A549 (cell line): ENCODE results near the gene ARL3. TPM values are rescaled to one million over a fixed set of nuclear protein-coding genes. Genes with fewer than 3 reads are reported as not detected.

Experiments
- ATAC-seq, 2 experiments: fragments of 200-7000 bp in 1 of 2; fragments of >200 bp in 1 of 2; cut with Nextera tagmentation in 1 of 2; cut with Tn5 transposase in 1 of 2; 3 replicates each; pipeline versions ENCODE4 v1.8.0 to v1.9.1; 2018 to 2020; ENCODE audit warnings: mild to moderate bottlenecking in 1 of 2, moderate library complexity in 1 of 2
- CTCF ChIA-PET: fragments of 300-600 bp; sonication (Branson Sonifier 250); formaldehyde crosslinking; extraction: SDS; loops from one replicate; lab custom pipeline; 2021; ENCODE audit warnings: antibody characterized with exemption, inconsistent platforms; lab: Yijun Ruan, JAX
- POLR2A ChIA-PET: fragments of 350-600 bp; formaldehyde crosslinking; extraction: SDS; loops from one replicate; lab custom pipeline; 2021; ENCODE audit warnings: antibody characterized with exemption, inconsistent platforms; lab: Yijun Ruan, JAX
- DNase-seq, 2 experiments: peaks; one replicate each; pipeline versions ENCODE4 v3.0.0 to v3.0.0-alpha.2; 2011 to 2016; ENCODE audit warnings: low read depth in 1 of 2, low spot score in 1 of 2
- FAIRE-seq: peaks from 2 replicates; lab custom pipeline; 2011; peaks lifted over from hg19 to GRCh38; lab: Jason Lieb, UNC
- H3K27ac ChIP-seq, 2 experiments: fragments of >200 bp; sonication (Bioruptor Twin); formaldehyde crosslinking; 3 replicates each; pipeline ENCODE4 v1.5.1; 2016 to 2017
- H3K4me1 ChIP-seq: fragments of >200 bp; sonication (Bioruptor Twin); formaldehyde crosslinking; 3 replicates; pipeline ENCODE4 v1.6.1; 2016
- H3K4me2 ChIP-seq: fragments of >200 bp; sonication (Bioruptor Twin); formaldehyde crosslinking; 3 replicates; pipeline ENCODE4 v1.6.1; 2016
- H3K4me3 ChIP-seq: fragments of >200 bp; sonication (Bioruptor Twin); formaldehyde crosslinking; 3 replicates; pipeline ENCODE4 v1.5.1; 2016
- H3K9me3 ChIP-seq: fragments of >200 bp; sonication (Bioruptor Twin); formaldehyde crosslinking; 3 replicates; pipeline ENCODE4 v1.6.1; 2016
- BHLHE40 ChIP-seq: IDR thresholded peaks from 2 replicates; pipeline ENCODE4 v1.6.1; 2012; ENCODE audit warnings: low read depth, low read length, inconsistent platforms
- CEBPB ChIP-seq, 2 experiments: fragments of >200 bp in 1 of 2; sonication (Bioruptor Twin) in 1 of 2; formaldehyde crosslinking in 1 of 2; IDR thresholded peaks; 2 replicates each; pipeline ENCODE4 v1.6.1; 2012 to 2016
- EHF ChIP-seq: fragments of 250-450 bp; sonication (Bioruptor Pico); IDR thresholded peaks from 2 replicates; pipeline ENCODE4 v1.5.0; 2020; ENCODE audit warnings: mild to moderate bottlenecking
- EP300 ChIP-seq, 2 experiments: fragments of >200 bp; sonication (Bioruptor Twin); formaldehyde crosslinking; IDR thresholded peaks; 2 replicates in 1 of 2; 3 replicates in 1 of 2; pipeline ENCODE4 v1.6.1; 2016 to 2017
- FOXS1 ChIP-seq: fragments of 250-450 bp; sonication (Bioruptor Pico); IDR thresholded peaks from 2 replicates; pipeline ENCODE4 v1.5.0; 2020; ENCODE audit warnings: mild to moderate bottlenecking, moderate library complexity
- HDAC2 ChIP-seq: fragments of 200-600 bp; sonication (generic); IDR thresholded peaks from 2 replicates; pipeline ENCODE4 v1.6.1; 2016
- HOXB5 ChIP-seq: fragments of 250-450 bp; sonication (Bioruptor Pico); IDR thresholded peaks from 2 replicates; pipeline ENCODE4 v1.5.0; 2020; ENCODE audit warnings: mild to moderate bottlenecking, moderate library complexity
- NR3C1 ChIP-seq: fragments of >200 bp; sonication (Bioruptor Twin); formaldehyde crosslinking; IDR thresholded peaks from 3 replicates; pipeline ENCODE4 v1.6.1; 2017
- PHF8 ChIP-seq: fragments of 200-600 bp; sonication (generic); IDR thresholded peaks from 2 replicates; pipeline ENCODE4 v1.6.1; 2016; ENCODE audit warnings: low read depth, mild to moderate bottlenecking, antibody characterized with exemption, moderate library complexity, borderline replicate concordance
- SMC3 ChIP-seq: fragments of >200 bp; sonication (Bioruptor Twin); formaldehyde crosslinking; IDR thresholded peaks from 3 replicates; pipeline ENCODE4 v1.6.1; 2018; ENCODE audit warnings: inconsistent platforms
- WGBS: methylation state at CpG from one replicate; pipeline ENCODE4 v1.1.6; 2017; ENCODE audit errors: missing lambda C conversion rate; 5-methylcytosine and 5-hydroxymethylcytosine counted together
- polyA plus RNA-seq, 4 experiments: library from polyadenylated mRNA; depleted of rRNA in 3 of 4; stranded (reverse); fragments of >200 nt; fragmentation: RNase III in 1 of 4; extraction: RNeasy Plus Mini Kit Qiagen cat#74134 plus additional on column Dnase treatment in 1 of 4; gene quantifications; 2 replicates in 3 of 4; 3 replicates in 1 of 4; pipeline ENCODE4 v1.2.3, GENCODE V29; 2011 to 2017
- TF ChIP-seq, protein P1 (sequence below): fragments of >200 bp; sonication (Bioruptor Twin); formaldehyde crosslinking; IDR thresholded peaks from 2 replicates; pipeline ENCODE4 v1.6.1; 2016
- TF ChIP-seq, protein P2 (sequence below): fragments of 250-450 bp; sonication (Bioruptor Pico); IDR thresholded peaks from 2 replicates; pipeline ENCODE4 v1.5.0; 2020; ENCODE audit warnings: low read depth, mild to moderate bottlenecking, moderate library complexity
- TF ChIP-seq, protein P3 (sequence below): IDR thresholded peaks from 2 replicates; pipeline ENCODE4 v1.6.1; 2012; ENCODE audit warnings: low read depth, borderline replicate concordance
- TF ChIP-seq, protein P4 (sequence below): fragments of 200-600 bp; sonication (generic); IDR thresholded peaks from 2 replicates; pipeline ENCODE4 v1.6.1; 2016; ENCODE audit warnings: antibody characterized with exemption, mild to moderate bottlenecking, moderate library complexity
- TF ChIP-seq, protein P5 (sequence below): fragments of 250-450 bp; sonication (Bioruptor Pico); IDR thresholded peaks from 2 replicates; pipeline ENCODE4 v1.5.0; 2021; ENCODE audit warnings: mild to moderate bottlenecking, moderate library complexity, borderline replicate concordance

The ARL3 gene
- polyA plus RNA-seq, 2 of the 4 experiments (the other 2 are of a cell fraction) = 20.2 to 21.3 TPM

DNA sequence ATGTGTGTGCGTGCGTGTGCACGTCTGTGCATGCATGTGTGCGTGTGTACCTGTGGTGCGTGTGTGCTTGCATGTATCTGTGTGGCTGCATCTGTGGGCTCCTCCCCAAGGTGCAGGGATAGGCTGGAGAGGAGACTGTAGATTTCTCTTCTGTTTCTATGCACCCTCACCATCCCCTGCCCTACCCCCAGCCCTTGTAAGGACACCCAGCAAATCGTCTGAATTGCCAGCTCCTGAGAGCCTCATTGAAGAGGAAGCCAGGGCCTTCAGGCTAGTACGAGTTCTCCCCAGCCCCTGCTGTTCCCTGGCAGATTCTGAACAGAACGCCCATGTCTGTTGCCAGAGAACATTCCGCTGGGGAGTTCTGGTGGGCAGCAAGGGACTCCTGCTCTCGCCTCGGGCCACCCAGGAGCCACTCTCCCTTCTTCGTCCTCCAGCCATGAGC lies 86.9 kb downstream of the ARL3 start:
- H3K4me3 ChIP-seq = no peak overlapping the region
- peak overlapping the region; percentile 59 to 86; a peak in 4 of 6 replicates for H3K27ac ChIP-seq
- peak in 1 of 2 experiments; percentile 9; a peak in 3 of 6 replicates for ATAC-seq
- no peak for FAIRE-seq
- H3K4me1 ChIP-seq = peaks cover 30% of the 10 kb centered on the region
- H3K9me3 ChIP-seq = no peaks in the 10 kb centered on the region
- DNase-seq = no peak
- TF ChIP-seq, protein P1, sequence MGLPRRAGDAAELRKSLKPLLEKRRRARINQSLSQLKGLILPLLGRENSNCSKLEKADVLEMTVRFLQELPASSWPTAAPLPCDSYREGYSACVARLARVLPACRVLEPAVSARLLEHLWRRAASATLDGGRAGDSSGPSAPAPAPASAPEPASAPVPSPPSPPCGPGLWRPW = no peak
- TF ChIP-seq, protein P2, sequence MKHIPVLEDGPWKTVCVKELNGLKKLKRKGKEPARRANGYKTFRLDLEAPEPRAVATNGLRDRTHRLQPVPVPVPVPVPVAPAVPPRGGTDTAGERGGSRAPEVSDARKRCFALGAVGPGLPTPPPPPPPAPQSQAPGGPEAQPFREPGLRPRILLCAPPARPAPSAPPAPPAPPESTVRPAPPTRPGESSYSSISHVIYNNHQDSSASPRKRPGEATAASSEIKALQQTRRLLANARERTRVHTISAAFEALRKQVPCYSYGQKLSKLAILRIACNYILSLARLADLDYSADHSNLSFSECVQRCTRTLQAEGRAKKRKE = no peak
- TF ChIP-seq BHLHE40 = no peak
- TF ChIP-seq, protein P3, sequence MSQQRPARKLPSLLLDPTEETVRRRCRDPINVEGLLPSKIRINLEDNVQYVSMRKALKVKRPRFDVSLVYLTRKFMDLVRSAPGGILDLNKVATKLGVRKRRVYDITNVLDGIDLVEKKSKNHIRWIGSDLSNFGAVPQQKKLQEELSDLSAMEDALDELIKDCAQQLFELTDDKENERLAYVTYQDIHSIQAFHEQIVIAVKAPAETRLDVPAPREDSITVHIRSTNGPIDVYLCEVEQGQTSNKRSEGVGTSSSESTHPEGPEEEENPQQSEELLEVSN = no peak
- TF ChIP-seq SMC3 = no peak
- TF ChIP-seq PHF8 = no peak
- TF ChIP-seq HDAC2 = no peak
- TF ChIP-seq, protein P4, sequence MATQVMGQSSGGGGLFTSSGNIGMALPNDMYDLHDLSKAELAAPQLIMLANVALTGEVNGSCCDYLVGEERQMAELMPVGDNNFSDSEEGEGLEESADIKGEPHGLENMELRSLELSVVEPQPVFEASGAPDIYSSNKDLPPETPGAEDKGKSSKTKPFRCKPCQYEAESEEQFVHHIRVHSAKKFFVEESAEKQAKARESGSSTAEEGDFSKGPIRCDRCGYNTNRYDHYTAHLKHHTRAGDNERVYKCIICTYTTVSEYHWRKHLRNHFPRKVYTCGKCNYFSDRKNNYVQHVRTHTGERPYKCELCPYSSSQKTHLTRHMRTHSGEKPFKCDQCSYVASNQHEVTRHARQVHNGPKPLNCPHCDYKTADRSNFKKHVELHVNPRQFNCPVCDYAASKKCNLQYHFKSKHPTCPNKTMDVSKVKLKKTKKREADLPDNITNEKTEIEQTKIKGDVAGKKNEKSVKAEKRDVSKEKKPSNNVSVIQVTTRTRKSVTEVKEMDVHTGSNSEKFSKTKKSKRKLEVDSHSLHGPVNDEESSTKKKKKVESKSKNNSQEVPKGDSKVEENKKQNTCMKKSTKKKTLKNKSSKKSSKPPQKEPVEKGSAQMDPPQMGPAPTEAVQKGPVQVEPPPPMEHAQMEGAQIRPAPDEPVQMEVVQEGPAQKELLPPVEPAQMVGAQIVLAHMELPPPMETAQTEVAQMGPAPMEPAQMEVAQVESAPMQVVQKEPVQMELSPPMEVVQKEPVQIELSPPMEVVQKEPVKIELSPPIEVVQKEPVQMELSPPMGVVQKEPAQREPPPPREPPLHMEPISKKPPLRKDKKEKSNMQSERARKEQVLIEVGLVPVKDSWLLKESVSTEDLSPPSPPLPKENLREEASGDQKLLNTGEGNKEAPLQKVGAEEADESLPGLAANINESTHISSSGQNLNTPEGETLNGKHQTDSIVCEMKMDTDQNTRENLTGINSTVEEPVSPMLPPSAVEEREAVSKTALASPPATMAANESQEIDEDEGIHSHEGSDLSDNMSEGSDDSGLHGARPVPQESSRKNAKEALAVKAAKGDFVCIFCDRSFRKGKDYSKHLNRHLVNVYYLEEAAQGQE = no peak
- no peak for TF ChIP-seq EHF
- TF ChIP-seq FOXS1 (CRISPR knock-in tag) = no peak
- no peak for TF ChIP-seq CEBPB (IDR thresholded peaks at IDR 0.05)
- no peak for TF ChIP-seq EP300 (IDR thresholded peaks at IDR 0.05)
- 87% methylated on average over 12 of the region's 12 CpGs for WGBS
- peak overlapping the region; percentile 37 for H3K4me2 ChIP-seq
- ChIA-PET POLR2A (interaction anchor here (1.9 kb wide), 1 partner anchor 15 kb away, joined by 13 read pairs; no protein-coding TSS in a partner anchor), CTCF (interaction anchor here (0.8 to 2.0 kb wide), 4 partner anchors 17 to 43 kb away, joined by 3 to 8 read pairs (median 6); partner anchors contain the start of gene TRIM8)

DNA sequence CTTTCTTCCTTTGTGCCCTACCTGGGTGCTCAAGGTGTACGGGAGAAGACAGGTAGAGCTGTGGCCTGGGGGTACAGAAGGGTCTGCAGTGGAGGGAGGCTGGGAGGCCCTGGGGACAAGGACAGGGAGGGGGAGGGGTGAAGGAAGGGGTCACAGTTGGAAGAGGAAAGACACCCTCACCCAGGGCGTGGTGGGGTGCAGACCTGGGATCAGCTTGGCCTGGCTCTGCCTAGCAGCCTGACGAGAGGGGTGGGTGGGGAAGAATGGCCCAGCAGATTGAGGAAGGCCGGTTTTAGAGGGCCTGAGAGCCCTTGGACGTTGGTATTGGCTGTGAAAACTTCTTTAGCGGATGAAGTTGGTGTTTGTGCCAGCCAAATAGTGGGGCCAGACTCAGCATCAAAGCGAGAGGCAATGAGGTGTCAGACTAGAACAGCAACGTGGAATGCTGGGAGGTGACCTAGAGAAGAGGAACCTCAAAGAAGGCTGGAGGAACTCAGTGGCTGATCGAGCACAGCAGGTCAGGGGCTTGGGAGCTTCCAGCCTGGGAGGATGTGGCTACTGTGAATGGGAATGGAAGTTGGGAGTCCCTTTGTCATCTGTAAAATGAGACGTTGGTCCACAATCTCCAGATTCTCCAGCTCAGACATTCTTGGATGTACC lies 88.0 kb downstream of the ARL3 start:
- ATAC-seq (no peak), FAIRE-seq (no peak), DNase-seq (no peak)
- TF ChIP-seq, protein P5, sequence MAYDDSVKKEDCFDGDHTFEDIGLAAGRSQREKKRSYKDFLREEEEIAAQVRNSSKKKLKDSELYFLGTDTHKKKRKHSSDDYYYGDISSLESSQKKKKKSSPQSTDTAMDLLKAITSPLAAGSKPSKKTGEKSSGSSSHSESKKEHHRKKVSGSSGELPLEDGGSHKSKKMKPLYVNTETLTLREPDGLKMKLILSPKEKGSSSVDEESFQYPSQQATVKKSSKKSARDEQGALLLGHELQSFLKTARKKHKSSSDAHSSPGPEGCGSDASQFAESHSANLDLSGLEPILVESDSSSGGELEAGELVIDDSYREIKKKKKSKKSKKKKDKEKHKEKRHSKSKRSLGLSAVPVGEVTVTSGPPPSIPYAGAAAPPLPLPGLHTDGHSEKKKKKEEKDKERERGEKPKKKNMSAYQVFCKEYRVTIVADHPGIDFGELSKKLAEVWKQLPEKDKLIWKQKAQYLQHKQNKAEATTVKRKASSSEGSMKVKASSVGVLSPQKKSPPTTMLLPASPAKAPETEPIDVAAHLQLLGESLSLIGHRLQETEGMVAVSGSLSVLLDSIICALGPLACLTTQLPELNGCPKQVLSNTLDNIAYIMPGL (CRISPR knock-in tag) = no peak
- TF ChIP-seq CEBPB (IDR thresholded peaks at IDR 0.05) = no peak
- no peak for TF ChIP-seq NR3C1
- TF ChIP-seq SMC3 = no peak
- no peak for TF ChIP-seq HOXB5 (CRISPR knock-in tag)
- TF ChIP-seq EHF = no peak
- Histone ChIP-seq H3K4me3 (no peak overlapping the region), H3K9me3 (no peaks in the 10 kb centered on the region), H3K4me1 (peaks cover 30% of the 10 kb centered on the region), H3K27ac (peak overlapping the region in 1 of 2 experiments; percentile 86; a peak in 2 of 6 replicates), H3K4me2 (no peak overlapping the region)
- WGBS = 88% methylated on average over 10 of the region's 10 CpGs
- POLR2A ChIA-PET = no interaction called here
- CTCF ChIA-PET = interaction anchor here (0.6 to 2.0 kb wide), 4 partner anchors 18 to 269 kb away, joined by 3 to 8 read pairs (median 6); partner anchors contain the start of gene TRIM8
